GM20000 (cell line): ENCODE measurements around the gene ZPLD1.

Experiments
- DNase-seq: peaks from one replicate; pipeline ENCODE4 v3.0.0; 2012; ENCODE audit warnings: low spot score
- CTCF ChIP-seq: IDR thresholded peaks from 2 replicates; pipeline ENCODE4 v1.5.1; 2012; ENCODE audit warnings: mild to moderate bottlenecking, control low read depth; ENCODE audit errors: extremely low read depth, missing control alignments

Gene ZPLD1

GRCh38 chr3:102400142-102400541 lies 34.7 kb upstream of the ZPLD1 start:
- DNase-seq = no peak
- TF ChIP-seq CTCF = no peak

GRCh38 chr3:102400766-102401165 lies 34.0 kb upstream of the ZPLD1 start:
- DNase-seq = no peak
- no peak for TF ChIP-seq CTCF

GRCh38 chr3:102410616-102411015 lies 24.2 kb upstream of the ZPLD1 start:
- DNase-seq = no peak
- TF ChIP-seq CTCF = no peak

- no peak for TF ChIP-seq CTCF
- peak; percentile 5 for DNase-seq
Measured at GRCh38 chr3:102415553-102415952, 19.3 kb upstream of the ZPLD1 start.

GRCh38 chr3:102419786-102420185 lies 15.0 kb upstream of the ZPLD1 start:
- no peak for TF ChIP-seq CTCF
- no peak for DNase-seq

- TF ChIP-seq CTCF = no peak
- DNase-seq = no peak
Measured at GRCh38 chr3:102441832-102442231, 7.0 kb downstream of the ZPLD1 start.

GRCh38 chr3:102443021-102443420 lies 8.2 kb downstream of the ZPLD1 start:
- no peak for TF ChIP-seq CTCF
- DNase-seq = no peak

- no peak for TF ChIP-seq CTCF
Measured at GRCh38 chr3:102444101-102444500, 9.3 kb downstream of the ZPLD1 start.

More at GRCh38 chr3:102444101-102444500, 9.3 kb downstream of the ZPLD1 start:
- DNase-seq = no peak
